ENCODE data around the gene RPTOR.
A peak's percentile ranks its signal among the peaks of the same experiment; 100 is the strongest.
"Not testable (repeated sequence)": the region's sequence is repeated elsewhere in the genome, so short reads cannot be mapped to it uniquely, and the experiment has no call there.

The RPTOR gene, protein sequence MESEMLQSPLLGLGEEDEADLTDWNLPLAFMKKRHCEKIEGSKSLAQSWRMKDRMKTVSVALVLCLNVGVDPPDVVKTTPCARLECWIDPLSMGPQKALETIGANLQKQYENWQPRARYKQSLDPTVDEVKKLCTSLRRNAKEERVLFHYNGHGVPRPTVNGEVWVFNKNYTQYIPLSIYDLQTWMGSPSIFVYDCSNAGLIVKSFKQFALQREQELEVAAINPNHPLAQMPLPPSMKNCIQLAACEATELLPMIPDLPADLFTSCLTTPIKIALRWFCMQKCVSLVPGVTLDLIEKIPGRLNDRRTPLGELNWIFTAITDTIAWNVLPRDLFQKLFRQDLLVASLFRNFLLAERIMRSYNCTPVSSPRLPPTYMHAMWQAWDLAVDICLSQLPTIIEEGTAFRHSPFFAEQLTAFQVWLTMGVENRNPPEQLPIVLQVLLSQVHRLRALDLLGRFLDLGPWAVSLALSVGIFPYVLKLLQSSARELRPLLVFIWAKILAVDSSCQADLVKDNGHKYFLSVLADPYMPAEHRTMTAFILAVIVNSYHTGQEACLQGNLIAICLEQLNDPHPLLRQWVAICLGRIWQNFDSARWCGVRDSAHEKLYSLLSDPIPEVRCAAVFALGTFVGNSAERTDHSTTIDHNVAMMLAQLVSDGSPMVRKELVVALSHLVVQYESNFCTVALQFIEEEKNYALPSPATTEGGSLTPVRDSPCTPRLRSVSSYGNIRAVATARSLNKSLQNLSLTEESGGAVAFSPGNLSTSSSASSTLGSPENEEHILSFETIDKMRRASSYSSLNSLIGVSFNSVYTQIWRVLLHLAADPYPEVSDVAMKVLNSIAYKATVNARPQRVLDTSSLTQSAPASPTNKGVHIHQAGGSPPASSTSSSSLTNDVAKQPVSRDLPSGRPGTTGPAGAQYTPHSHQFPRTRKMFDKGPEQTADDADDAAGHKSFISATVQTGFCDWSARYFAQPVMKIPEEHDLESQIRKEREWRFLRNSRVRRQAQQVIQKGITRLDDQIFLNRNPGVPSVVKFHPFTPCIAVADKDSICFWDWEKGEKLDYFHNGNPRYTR (N-terminal part only)

DNA sequence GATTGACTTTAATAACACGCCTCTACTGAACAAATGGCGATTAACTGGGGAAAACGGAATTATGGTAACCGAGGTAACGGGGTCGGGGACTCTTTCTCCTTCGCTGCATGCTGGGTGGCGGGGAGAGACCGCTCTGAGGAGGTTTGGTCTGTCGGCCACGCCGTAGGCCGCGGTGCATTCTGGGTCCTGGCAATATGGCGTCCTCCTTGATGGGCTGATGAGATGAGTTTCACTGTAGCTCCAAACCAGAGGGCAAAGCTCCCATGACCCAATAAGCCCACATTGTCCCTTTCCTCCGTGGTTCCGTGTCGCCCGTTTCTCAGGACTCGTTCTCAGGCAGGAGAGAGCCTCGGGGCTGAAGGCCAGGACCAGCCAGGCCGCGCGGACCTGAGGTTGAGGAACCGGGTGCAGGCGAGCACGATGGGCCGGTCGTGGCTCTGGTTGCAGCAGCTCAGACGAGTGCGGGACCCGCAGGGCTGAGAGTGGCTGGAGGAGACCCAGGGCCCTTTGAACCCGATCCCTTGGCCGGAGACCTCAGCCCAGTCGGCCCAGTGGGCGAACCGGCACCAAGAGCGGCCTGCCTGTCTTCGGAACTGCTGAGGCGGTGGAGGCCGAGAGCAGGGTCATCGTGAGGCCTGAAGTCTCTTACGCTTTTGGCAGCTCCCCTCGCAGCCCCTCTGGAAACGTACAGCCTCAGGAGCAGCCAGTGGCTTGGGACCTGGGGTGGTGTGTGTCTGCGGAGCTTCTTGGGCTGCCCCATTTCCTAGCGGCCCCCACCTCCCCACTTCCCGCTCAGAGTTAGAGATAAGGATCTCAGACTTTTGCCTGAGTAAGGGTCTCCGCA is at the start of gene RPTOR:
TSS of gene RPTOR (plus strand) at position 184 of the 844 bp plus-strand sequence. CDS start 792 bp downstream, outside the sequence.
- peak; percentile 87 to 92 (median 90) for DNase-seq

GRCh38 chr17:80497726-80498241 is 46.9 kb upstream of the RPTOR start:
- no peak for DNase-seq

DNA sequence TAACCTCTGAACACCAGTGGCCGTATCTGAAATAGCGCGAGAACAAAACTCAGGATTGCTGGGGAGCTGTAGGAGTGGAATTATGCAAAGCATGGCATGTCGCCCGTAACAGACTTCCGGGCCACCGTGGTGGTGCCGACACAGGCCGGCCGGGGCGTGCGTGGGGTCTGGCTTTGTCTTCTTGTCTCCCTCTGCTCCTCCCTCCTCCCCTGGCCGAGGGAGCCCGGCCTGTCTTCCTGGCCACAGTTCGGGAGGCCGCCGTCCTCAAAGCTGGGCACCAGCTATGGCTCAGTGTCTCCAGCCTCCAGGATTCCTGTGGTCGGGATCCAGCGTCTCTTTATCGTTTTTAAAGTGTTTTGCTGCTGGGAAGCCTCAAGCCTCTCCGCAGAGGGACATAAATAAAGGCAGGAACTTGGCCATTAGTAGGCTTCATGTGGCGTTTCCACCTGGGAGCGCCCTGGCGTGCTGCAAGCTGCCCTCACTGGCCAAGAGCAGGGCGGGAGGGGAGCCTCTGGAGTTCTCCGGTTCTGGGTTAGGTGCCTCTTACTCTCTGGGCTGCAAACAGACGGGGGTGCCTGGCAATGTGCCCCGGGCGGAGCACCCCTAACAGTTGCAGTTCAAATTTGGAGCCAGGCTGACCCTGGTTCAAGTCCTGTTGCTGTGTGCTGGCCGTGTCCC is 46.3 kb upstream of the RPTOR start:
- DNase-seq, result peak in 1 of 3 experiments; percentile 44

GRCh38 chr17:80498920-80499410 is 45.7 kb upstream of the RPTOR start:
- no peak for DNase-seq

DNA sequence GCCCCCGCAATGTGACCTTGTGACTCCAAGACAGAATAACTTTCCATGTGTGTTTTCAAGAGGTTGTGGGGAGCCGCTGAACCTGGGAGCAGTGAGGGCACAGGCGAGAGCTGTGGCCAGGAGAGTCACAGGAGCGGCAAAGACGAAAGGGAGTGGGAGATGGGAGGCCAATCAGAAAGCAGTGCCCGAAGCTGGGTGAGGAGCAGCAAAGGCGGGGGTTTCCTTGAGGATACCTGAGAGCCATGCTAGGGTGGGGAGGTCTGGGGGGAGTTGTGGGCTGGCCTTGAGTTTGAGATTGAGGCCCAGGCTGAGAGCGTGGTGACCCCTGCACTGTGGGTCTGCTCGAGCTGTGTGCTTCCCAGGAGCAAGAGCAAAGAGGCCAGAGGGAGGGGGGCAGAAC is 45.1 kb upstream of the RPTOR start:
- no peak for DNase-seq

GRCh38 chr17:80499961-80500665 is 44.5 kb upstream of the RPTOR start:
- no peak for DNase-seq

DNA sequence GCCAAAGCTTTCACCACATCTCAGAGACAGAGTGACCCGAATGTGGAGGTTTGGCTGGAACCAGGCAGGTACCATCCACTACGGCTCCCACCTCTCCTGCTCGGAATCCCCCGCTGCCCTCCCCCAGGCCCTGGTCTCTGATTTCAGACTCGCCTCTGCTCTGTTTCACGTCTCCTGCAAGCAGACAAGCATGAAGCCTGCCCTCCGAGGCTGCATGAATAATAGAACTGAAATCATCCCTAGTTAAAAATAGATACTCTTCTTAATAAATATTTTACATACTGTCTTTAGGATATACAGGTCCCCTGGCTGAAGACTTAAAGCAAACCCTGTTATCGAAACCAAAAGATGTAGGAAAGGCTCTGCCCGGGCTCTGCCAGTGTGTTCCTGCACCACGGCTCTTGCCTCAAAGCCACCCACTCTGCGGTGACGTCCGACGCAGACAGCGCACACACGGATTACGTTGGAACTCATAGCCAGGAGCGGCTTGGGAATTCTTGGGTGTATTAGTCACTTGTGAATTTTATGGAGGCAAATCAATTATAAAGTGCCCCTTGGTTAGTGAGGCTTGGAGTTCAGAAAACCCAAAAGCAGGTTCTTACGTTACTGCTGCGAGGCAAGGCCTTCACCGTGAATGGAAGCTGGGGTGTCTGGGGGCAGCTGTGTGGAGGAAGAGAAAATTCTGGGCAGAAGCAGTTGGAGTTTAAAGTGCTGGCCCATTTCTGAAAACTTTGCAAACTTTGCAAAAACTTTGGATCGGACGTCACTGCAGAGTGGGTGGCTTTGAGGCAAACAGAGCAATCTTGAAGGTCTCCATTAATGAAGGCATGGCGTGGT is 42.7 kb upstream of the RPTOR start:
- DNase-seq, result peak; percentile 57 to 86 (median 71)

- DNase-seq, result no peak
Measured at GRCh38 chr17:80502578-80502877, 42.1 kb upstream of the RPTOR start.

DNA sequence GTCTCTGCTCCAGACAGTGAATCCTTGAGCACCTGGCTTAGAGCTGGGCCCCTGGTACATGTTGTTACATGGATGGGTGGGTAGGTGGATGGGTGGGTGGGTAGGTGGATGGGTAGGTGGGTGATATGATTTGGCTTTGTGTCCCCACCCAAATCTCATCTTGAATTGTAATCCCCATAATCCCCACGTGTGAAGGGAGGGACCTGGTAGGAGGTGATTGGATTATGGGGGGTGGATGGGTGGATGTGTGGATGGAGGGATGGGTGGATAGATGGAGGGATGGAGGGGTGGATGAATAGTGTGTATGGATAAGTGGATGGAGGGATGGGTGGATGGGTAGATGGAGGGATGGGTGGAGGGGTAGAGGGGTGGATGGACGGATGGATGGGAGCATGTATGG is 41.6 kb upstream of the RPTOR start:
- no peak for DNase-seq

- DNase-seq, result no peak
Measured at GRCh38 chr17:80503921-80504320, 40.7 kb upstream of the RPTOR start.

DNA sequence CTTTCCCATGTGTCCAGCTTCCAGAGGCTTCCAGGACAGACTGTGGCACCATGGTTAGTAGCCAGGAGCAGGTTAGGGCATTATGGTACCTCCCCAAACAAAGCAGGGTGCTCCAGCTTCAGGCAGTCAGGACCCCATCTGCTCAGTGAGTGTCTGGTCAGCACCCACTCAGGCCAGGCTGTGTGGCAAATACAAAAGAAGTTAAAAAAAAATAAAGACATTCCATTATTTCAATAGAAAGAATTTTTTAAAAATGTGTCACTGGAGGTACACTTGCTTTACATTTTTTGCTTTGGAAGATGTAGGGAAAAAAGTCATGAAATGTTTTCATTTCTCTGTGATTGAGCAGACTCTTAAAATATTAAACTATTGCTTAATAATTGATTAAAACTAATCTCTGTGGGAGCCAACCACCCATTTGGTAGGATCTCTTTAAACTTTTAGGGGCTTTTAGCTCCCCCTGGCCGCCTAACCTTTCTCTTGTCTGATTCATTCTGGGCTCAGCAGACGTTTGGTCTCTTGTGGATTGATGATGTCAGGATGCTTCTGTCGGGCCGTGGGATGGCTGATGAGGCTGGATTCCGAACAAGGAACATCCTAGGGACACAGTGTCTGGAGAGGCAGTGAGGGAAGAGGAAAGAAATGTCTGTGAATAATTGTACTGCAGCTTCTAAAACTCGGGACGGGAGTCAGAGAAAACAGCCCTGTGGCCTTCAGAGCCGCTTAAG is 39.8 kb upstream of the RPTOR start:
- DNase-seq, result no peak

DNA sequence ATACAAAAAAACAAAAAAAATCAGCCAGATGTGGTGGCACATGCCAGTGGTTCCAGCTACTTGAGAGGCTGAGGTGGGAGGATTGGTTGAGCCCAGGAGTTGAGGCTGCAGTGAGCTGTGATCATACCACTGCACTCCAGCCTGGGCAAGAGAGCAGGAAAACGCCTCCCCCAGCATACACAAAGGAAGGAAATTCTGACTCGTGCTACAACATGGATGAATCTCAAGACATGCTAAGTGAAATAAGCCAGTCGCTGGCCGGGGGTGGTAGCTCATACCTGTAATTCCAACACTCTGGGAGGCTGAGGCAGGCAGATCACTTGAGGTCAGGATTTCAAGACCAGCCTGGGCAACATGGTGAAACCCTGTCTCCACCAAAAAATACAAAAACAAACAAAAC is 37.5 kb upstream of the RPTOR start:
- DNase-seq, result not testable (repeated sequence)

DNA sequence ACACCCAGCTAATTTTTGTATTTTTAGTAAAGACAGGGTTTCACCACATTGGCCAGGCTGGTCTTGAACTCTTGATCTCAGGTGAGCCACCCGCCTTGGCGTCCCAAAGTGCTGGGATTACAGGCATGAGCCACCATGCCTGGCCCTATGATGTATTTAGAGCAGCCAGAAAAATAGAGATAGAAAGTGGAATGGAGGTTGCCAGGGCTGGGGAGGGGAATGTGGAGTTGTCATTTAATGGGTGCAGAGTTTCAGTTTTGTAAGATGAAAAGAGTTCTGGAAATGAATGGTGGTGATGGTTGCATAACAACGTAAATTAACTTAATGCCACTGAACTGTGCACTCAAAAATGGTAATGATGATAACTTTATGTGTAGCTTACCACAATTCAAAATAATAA is 36.7 kb upstream of the RPTOR start:
- DNase-seq, result no peak

GRCh38 chr17:80509311-80509710 is 35.3 kb upstream of the RPTOR start:
- no peak for DNase-seq

- DNase-seq, result no peak
Measured at GRCh38 chr17:80510132-80510531, 34.5 kb upstream of the RPTOR start.

GRCh38 chr17:80510772-80511171 is 33.9 kb upstream of the RPTOR start:
- no peak for DNase-seq

GRCh38 chr17:80511222-80512180 is 33.1 kb upstream of the RPTOR start:
- no peak for DNase-seq

- DNase-seq, result no peak
Measured at GRCh38 chr17:80512233-80512632, 32.4 kb upstream of the RPTOR start.

Data from NCI-H1417 (cell line).